A549 (cell line): ENCODE measurements around the gene SYAP1.
A peak's percentile ranks its signal among the peaks of the same experiment; 100 is the strongest.

Experiments used
- CEBPB ChIP-seq, 2 experiments: fragments of >200 bp in 1 of 2; sonication (Bioruptor Twin) in 1 of 2; formaldehyde crosslinking in 1 of 2; IDR thresholded peaks; 2 replicates each; pipeline ENCODE4 v1.6.1; 2012 to 2016
- EHMT2 ChIP-seq: fragments of 200-600 bp; sonication (generic); IDR thresholded peaks from 2 replicates; pipeline ENCODE4 v1.6.1; 2016; ENCODE audit warnings: antibody characterized with exemption, low read depth, mild to moderate bottlenecking, moderate library complexity
- JUNB ChIP-seq: fragments of >200 bp; sonication (Bioruptor Twin); formaldehyde crosslinking; IDR thresholded peaks from 2 replicates; pipeline ENCODE4 v1.6.1; 2016
- POLR2A ChIP-seq: IDR thresholded peaks from 2 replicates; pipeline ENCODE4 v1.6.1; 2012; ENCODE audit warnings: mild to moderate bottlenecking, low read length
- RAD21 ChIP-seq, 2 experiments: fragments of >200 bp in 1 of 2; sonication (Bioruptor Twin) in 1 of 2; formaldehyde crosslinking in 1 of 2; IDR thresholded peaks in 1 of 2; conservative IDR thresholded peaks in 1 of 2; 2 replicates in 1 of 2; 3 replicates in 1 of 2; pipeline ENCODE4 v1.6.1; 2012 to 2018; ENCODE audit warnings: inconsistent platforms in 1 of 2
- TF ChIP-seq, protein P1 (sequence below): fragments of >200 bp; sonication (Bioruptor Twin); formaldehyde crosslinking; IDR thresholded peaks from 3 replicates; pipeline ENCODE4 v1.5.1; 2016
- TF ChIP-seq, protein P2 (sequence below): IDR thresholded peaks from 2 replicates; pipeline ENCODE4 v1.6.1; 2012

DNA sequence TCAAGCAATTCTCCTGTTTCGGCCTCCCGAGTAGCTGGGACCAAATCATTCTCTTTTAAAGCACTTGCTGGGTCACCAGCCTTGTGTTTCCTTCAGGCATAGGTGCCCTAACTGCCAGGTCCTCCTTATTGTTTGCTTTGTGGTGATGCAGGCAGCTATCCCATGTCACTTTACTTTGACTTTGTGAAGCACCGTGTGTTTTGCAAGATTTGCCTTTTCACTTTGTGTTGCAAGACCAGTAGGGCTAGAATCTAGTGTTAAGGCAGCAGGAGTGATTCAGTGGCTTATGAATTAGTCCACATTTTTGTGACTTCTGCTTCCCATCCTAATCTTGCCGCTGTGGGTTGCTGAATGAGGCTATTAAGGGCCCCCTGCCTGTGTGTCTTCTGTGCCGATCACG lies 20.2 kb downstream of the SYAP1 start:
- TF ChIP-seq, protein P1, sequence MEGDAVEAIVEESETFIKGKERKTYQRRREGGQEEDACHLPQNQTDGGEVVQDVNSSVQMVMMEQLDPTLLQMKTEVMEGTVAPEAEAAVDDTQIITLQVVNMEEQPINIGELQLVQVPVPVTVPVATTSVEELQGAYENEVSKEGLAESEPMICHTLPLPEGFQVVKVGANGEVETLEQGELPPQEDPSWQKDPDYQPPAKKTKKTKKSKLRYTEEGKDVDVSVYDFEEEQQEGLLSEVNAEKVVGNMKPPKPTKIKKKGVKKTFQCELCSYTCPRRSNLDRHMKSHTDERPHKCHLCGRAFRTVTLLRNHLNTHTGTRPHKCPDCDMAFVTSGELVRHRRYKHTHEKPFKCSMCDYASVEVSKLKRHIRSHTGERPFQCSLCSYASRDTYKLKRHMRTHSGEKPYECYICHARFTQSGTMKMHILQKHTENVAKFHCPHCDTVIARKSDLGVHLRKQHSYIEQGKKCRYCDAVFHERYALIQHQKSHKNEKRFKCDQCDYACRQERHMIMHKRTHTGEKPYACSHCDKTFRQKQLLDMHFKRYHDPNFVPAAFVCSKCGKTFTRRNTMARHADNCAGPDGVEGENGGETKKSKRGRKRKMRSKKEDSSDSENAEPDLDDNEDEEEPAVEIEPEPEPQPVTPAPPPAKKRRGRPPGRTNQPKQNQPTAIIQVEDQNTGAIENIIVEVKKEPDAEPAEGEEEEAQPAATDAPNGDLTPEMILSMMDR: no peak
- no peak for TF ChIP-seq EHMT2
- TF ChIP-seq CEBPB (IDR thresholded peaks at IDR 0.05): peak in 1 of 2 experiments; percentile 34; a peak in 1 of 4 replicates
- TF ChIP-seq, protein P2, sequence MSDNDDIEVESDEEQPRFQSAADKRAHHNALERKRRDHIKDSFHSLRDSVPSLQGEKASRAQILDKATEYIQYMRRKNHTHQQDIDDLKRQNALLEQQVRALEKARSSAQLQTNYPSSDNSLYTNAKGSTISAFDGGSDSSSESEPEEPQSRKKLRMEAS: no peak
- TF ChIP-seq JUNB: no peak
- no peak for TF ChIP-seq RAD21 (conservative IDR thresholded peaks at IDR 0.05 in 1 of 2, IDR thresholded peaks at IDR 0.05 in 1 of 2)
- TF ChIP-seq POLR2A: no peak
